HepG2 (cell line): ENCODE results near the gene BCO1. TPM values are rescaled to one million over a fixed set of nuclear protein-coding genes. Genes with fewer than 3 reads are reported as not detected.

Experiments
- FOXO1 ChIP-seq: sonication (generic); formaldehyde crosslinking; IDR thresholded peaks from 2 replicates; pipeline ENCODE4 v1.4.0; 2020; ENCODE audit warnings: missing genetic modification reagents
- GATA4 ChIP-seq: sonication (generic); IDR thresholded peaks from 2 replicates; pipeline ENCODE4 v1.6.1; 2016; ENCODE audit warnings: antibody characterized with exemption, low read depth, borderline replicate concordance
- RNF2 ChIP-seq: fragments of 450-650 bp; conservative IDR thresholded peaks from 2 replicates; pipeline ENCODE4 v1.6.1; 2016; ENCODE audit warnings: low read depth
- RORA ChIP-seq: sonication (generic); formaldehyde crosslinking; IDR thresholded peaks from 2 replicates; pipeline ENCODE4 v1.5.0; 2020; ENCODE audit warnings: mild to moderate bottlenecking, missing genetic modification reagents, moderate library complexity
- SAFB2 ChIP-seq: sonication (generic); formaldehyde crosslinking; IDR thresholded peaks from 2 replicates; pipeline ENCODE4 v1.5.1; 2020; ENCODE audit warnings: missing genetic modification reagents, low read depth, mild to moderate bottlenecking, borderline replicate concordance
- TEAD2 ChIP-seq: sonication (generic); formaldehyde crosslinking; IDR thresholded peaks from 2 replicates; pipeline ENCODE4 v1.9.0; 2021; ENCODE audit warnings: missing genetic modification reagents
- ZBTB1 ChIP-seq: sonication (generic); formaldehyde crosslinking; IDR thresholded peaks from 2 replicates; pipeline ENCODE4 v1.4.0; 2020; ENCODE audit warnings: missing genetic modification reagents, borderline replicate concordance
- ZFP41 ChIP-seq: sonication (generic); formaldehyde crosslinking; IDR thresholded peaks from 2 replicates; pipeline ENCODE4 v1.4.0; 2020; ENCODE audit warnings: mild to moderate bottlenecking, missing genetic modification reagents, borderline replicate concordance
- ZNF615 ChIP-seq: sonication (generic); formaldehyde crosslinking; IDR thresholded peaks from 2 replicates; pipeline ENCODE4 v1.5.0; 2020; ENCODE audit warnings: mild to moderate bottlenecking, missing genetic modification reagents, borderline replicate concordance
- ZNF619 ChIP-seq: sonication (generic); formaldehyde crosslinking; IDR thresholded peaks from 2 replicates; pipeline ENCODE4 v1.4.0; 2020; ENCODE audit warnings: mild to moderate bottlenecking, missing genetic modification reagents
- ZNF672 ChIP-seq: sonication (generic); formaldehyde crosslinking; IDR thresholded peaks from 2 replicates; pipeline ENCODE4 v1.8.1; 2022; ENCODE audit warnings: missing genetic modification reagents
- ZNF839 ChIP-seq: sonication (generic); formaldehyde crosslinking; IDR thresholded peaks from 2 replicates; pipeline ENCODE4 v1.4.0; 2020; ENCODE audit warnings: missing genetic modification reagents, mild to moderate bottlenecking, borderline replicate concordance
- polyA plus RNA-seq, 8 experiments: library from polyadenylated mRNA; depleted of rRNA in 3 of 8; stranded (reverse) in 7 of 8; unstranded in 1 of 8; fragments of >200 nt; fragmentation: Illumina TruSeq in 4 of 8; extraction: Trizol in 4 of 8; gene quantifications; 2 replicates each; pipeline versions ENCODE4 v1.2.1 to v1.2.3, GENCODE V29; 2011 to 2016; ENCODE audit warnings: low read depth in 4 of 8, missing spikeins in 1 of 8, mixed read lengths in 1 of 8; ENCODE audit not compliant: insufficient read depth in 1 of 8
- total RNA-seq, 5 experiments: library from RNA; depleted of rRNA; stranded (reverse); fragments of >200 nt; fragmentation: Illumina TruSeq; extraction: Trizol; gene quantifications; 2 replicates each; pipeline ENCODE4 v1.2.3, GENCODE V29; 2016; ENCODE audit warnings: low read depth in 1 of 5
- TF ChIP-seq, protein P1 (sequence below): sonication (generic); formaldehyde crosslinking; IDR thresholded peaks from 2 replicates; pipeline ENCODE4 v1.5.0; 2020; ENCODE audit warnings: mild to moderate bottlenecking, missing genetic modification reagents, moderate library complexity
- TF ChIP-seq, protein P2 (sequence below): IDR thresholded peaks from 2 replicates; pipeline ENCODE4 v1.6.1; 2012; ENCODE audit warnings: inconsistent platforms
- TF ChIP-seq, protein P3 (sequence below): sonication (generic); formaldehyde crosslinking; IDR thresholded peaks from 2 replicates; pipeline ENCODE4 v1.4.0; 2020; ENCODE audit warnings: missing genetic modification reagents, borderline replicate concordance
- TF ChIP-seq, protein P4 (sequence below): sonication (generic); formaldehyde crosslinking; IDR thresholded peaks from 2 replicates; pipeline ENCODE4 v1.8.1; 2023; ENCODE audit warnings: missing genetic modification reagents, mild to moderate bottlenecking, borderline replicate concordance
- TF ChIP-seq, protein P5 (sequence below): sonication (generic); formaldehyde crosslinking; IDR thresholded peaks from 2 replicates; pipeline ENCODE4 v1.8.0; 2022; ENCODE audit warnings: missing genetic modification reagents, mild to moderate bottlenecking, moderate library complexity, borderline replicate concordance
- TF ChIP-seq, protein P6 (sequence below), 2 experiments: IDR thresholded peaks; 2 replicates each; pipeline ENCODE4 v1.6.1; 2011 to 2012; ENCODE audit warnings: low read length in 2 of 2, borderline replicate concordance in 1 of 2, low read depth in 1 of 2, mild to moderate bottlenecking in 1 of 2, moderate library complexity in 1 of 2

The BCO1 gene
- total and polyA plus RNA-seq, 2 of the 13 experiments (the other 11 are each of a cell fraction or from before 2014, with no cell fraction given), result 0.11 TPM; not detected in 1

DNA sequence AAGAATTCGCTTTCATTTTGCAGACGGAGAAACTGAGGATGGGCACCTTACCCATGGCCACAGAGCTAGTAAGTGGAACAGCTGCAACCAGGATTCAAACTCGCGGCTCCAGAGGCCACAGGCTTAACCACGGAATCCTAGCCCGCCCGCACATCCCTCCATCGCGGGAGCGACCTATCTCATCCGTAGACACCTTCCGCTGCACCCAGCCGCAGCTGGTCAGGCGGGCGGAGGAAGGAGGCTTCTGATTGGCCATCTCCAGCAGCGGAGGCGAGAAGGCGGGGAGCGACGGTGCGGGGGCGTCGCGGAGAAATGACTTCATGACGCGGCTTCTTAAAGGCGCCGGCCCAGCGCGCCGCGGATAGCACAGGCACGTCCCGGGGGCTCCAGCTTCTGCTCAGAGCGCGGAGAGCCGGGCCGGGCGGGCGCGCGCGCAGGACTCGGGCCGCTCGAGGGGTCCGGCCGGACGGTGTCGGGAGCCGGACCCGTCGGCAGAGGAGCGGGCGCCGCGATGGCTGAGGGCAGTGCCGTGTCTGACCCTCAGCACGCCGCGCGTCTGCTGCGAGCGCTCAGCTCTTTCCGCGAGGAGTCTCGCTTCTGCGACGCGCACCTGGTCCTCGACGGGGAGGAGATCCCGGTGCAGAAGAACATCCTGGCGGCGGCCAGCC lies 76.2 kb downstream of the BCO1 start, which contains the start of gene GAN (continued):
- TF ChIP-seq, protein P1, sequence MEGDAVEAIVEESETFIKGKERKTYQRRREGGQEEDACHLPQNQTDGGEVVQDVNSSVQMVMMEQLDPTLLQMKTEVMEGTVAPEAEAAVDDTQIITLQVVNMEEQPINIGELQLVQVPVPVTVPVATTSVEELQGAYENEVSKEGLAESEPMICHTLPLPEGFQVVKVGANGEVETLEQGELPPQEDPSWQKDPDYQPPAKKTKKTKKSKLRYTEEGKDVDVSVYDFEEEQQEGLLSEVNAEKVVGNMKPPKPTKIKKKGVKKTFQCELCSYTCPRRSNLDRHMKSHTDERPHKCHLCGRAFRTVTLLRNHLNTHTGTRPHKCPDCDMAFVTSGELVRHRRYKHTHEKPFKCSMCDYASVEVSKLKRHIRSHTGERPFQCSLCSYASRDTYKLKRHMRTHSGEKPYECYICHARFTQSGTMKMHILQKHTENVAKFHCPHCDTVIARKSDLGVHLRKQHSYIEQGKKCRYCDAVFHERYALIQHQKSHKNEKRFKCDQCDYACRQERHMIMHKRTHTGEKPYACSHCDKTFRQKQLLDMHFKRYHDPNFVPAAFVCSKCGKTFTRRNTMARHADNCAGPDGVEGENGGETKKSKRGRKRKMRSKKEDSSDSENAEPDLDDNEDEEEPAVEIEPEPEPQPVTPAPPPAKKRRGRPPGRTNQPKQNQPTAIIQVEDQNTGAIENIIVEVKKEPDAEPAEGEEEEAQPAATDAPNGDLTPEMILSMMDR (CRISPR knock-in tag), result no peak
- TF ChIP-seq SAFB2 (CRISPR knock-in tag) (no peak; the same call in 1 of the 2 replicates), ZNF672 (CRISPR knock-in tag) (no peak), RNF2 (peak; percentile 80), ZNF615 (no peak), GATA4 (peak; percentile 71; the same call in 1 of the 2 replicates), FOXO1 (peak; percentile 54; the same call in 1 of the 2 replicates), RORA (CRISPR knock-in tag) (no peak), ZNF619 (CRISPR knock-in tag) (peak; percentile 95), ZNF839 (no peak), TEAD2 (no peak), ZFP41 (no peak), ZBTB1 (CRISPR knock-in tag) (no peak)
- TF ChIP-seq, protein P2, sequence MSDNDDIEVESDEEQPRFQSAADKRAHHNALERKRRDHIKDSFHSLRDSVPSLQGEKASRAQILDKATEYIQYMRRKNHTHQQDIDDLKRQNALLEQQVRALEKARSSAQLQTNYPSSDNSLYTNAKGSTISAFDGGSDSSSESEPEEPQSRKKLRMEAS, result peak; percentile 78
- TF ChIP-seq, protein P3, sequence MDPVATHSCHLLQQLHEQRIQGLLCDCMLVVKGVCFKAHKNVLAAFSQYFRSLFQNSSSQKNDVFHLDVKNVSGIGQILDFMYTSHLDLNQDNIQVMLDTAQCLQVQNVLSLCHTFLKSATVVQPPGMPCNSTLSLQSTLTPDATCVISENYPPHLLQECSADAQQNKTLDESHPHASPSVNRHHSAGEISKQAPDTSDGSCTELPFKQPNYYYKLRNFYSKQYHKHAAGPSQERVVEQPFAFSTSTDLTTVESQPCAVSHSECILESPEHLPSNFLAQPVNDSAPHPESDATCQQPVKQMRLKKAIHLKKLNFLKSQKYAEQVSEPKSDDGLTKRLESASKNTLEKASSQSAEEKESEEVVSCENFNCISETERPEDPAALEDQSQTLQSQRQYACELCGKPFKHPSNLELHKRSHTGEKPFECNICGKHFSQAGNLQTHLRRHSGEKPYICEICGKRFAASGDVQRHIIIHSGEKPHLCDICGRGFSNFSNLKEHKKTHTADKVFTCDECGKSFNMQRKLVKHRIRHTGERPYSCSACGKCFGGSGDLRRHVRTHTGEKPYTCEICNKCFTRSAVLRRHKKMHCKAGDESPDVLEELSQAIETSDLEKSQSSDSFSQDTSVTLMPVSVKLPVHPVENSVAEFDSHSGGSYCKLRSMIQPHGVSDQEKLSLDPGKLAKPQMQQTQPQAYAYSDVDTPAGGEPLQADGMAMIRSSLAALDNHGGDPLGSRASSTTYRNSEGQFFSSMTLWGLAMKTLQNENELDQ, result no peak
- TF ChIP-seq, protein P4, sequence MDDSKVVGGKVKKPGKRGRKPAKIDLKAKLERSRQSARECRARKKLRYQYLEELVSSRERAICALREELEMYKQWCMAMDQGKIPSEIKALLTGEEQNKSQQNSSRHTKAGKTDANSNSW, result 0 out of 2 replicates have a peak, but pooled peaks have one; percentile 65
- TF ChIP-seq, protein P5, sequence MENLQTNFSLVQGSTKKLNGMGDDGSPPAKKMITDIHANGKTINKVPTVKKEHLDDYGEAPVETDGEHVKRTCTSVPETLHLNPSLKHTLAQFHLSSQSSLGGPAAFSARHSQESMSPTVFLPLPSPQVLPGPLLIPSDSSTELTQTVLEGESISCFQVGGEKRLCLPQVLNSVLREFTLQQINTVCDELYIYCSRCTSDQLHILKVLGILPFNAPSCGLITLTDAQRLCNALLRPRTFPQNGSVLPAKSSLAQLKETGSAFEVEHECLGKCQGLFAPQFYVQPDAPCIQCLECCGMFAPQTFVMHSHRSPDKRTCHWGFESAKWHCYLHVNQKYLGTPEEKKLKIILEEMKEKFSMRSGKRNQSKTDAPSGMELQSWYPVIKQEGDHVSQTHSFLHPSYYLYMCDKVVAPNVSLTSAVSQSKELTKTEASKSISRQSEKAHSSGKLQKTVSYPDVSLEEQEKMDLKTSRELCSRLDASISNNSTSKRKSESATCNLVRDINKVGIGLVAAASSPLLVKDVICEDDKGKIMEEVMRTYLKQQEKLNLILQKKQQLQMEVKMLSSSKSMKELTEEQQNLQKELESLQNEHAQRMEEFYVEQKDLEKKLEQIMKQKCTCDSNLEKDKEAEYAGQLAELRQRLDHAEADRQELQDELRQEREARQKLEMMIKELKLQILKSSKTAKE (CRISPR knock-in tag), result no peak
- TF ChIP-seq, protein P6, sequence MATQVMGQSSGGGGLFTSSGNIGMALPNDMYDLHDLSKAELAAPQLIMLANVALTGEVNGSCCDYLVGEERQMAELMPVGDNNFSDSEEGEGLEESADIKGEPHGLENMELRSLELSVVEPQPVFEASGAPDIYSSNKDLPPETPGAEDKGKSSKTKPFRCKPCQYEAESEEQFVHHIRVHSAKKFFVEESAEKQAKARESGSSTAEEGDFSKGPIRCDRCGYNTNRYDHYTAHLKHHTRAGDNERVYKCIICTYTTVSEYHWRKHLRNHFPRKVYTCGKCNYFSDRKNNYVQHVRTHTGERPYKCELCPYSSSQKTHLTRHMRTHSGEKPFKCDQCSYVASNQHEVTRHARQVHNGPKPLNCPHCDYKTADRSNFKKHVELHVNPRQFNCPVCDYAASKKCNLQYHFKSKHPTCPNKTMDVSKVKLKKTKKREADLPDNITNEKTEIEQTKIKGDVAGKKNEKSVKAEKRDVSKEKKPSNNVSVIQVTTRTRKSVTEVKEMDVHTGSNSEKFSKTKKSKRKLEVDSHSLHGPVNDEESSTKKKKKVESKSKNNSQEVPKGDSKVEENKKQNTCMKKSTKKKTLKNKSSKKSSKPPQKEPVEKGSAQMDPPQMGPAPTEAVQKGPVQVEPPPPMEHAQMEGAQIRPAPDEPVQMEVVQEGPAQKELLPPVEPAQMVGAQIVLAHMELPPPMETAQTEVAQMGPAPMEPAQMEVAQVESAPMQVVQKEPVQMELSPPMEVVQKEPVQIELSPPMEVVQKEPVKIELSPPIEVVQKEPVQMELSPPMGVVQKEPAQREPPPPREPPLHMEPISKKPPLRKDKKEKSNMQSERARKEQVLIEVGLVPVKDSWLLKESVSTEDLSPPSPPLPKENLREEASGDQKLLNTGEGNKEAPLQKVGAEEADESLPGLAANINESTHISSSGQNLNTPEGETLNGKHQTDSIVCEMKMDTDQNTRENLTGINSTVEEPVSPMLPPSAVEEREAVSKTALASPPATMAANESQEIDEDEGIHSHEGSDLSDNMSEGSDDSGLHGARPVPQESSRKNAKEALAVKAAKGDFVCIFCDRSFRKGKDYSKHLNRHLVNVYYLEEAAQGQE (IDR thresholded peaks at IDR 0.05; ENCODE audit: borderline replicate concordance in 1 of 2, low read depth in 1 of 2, low read length in 2 of 2), result no peak; a peak in 1 of 4 replicates
